OCI-LY7 (cell line): Measurements from ENCODE around the gene SH3RF3. TPM values are rescaled to one million over a fixed set of nuclear protein-coding genes. Genes with fewer than 3 reads are reported as not detected.

ENCODE experiments used
- BruUV-seq: library from RNA; stranded (reverse); fragments of 400-500 nt; replicated peaks from 2 replicates; lab custom pipeline; 2021; lab: Mats Ljungman, UMichigan
- CTCF ChIA-PET: fragments of 300-600 bp; sonication (Branson Sonifier 250); formaldehyde crosslinking; loops from one replicate; lab custom pipeline; 2022; ENCODE audit warnings: antibody characterized with exemption; ENCODE audit not compliant: unreplicated experiment; lab: Charles Lee
- POLR2A ChIA-PET: fragments of 300-600 bp; sonication (Branson Sonifier 250); formaldehyde crosslinking; loops from one replicate; lab custom pipeline; 2022; ENCODE audit warnings: antibody characterized with exemption; lab: Charles Lee
- DNase-seq: peaks from one replicate; pipeline ENCODE4 v3.0.0-alpha.2; 2015; ENCODE audit warnings: low spot score
- H2AFZ ChIP-seq: fragments of 200-600 bp; sonication (generic), shearing (Covaris generic); 2 replicates; pipeline ENCODE4 v1.6.1; 2014; ENCODE audit warnings: mild to moderate bottlenecking, antibody characterized with exemption, low read length, moderate library complexity
- H3K27ac ChIP-seq: fragments of 200-600 bp; sonication (generic); 2 replicates; pipeline ENCODE4 v1.5.1; 2014; ENCODE audit warnings: mixed run types, low read depth, mild to moderate bottlenecking, moderate library complexity, low read length, inconsistent platforms; ENCODE audit not compliant: poor library complexity, severe bottlenecking
- H3K36me3 ChIP-seq: fragments of 200-600 bp; sonication (generic); 2 replicates; pipeline ENCODE4 v1.6.1; 2014; ENCODE audit warnings: mild to moderate bottlenecking, antibody characterized with exemption, low read length, moderate library complexity, mixed read lengths; ENCODE audit not compliant: insufficient read depth
- H3K4me1 ChIP-seq: fragments of 200-600 bp; sonication (generic); 2 replicates; pipeline ENCODE4 v1.5.1; 2014; ENCODE audit warnings: mild to moderate bottlenecking, low read length; ENCODE audit not compliant: insufficient read depth, poor library complexity, severe bottlenecking
- H3K4me2 ChIP-seq: fragments of 200-600 bp; sonication (generic); 2 replicates; pipeline ENCODE4 v1.6.1; 2014; ENCODE audit warnings: mild to moderate bottlenecking, low read length
- H3K4me3 ChIP-seq: fragments of 200-600 bp; sonication (generic); 2 replicates; pipeline ENCODE4 v1.5.1; 2014; ENCODE audit warnings: mild to moderate bottlenecking, low read depth, low read length; ENCODE audit not compliant: poor library complexity, severe bottlenecking
- H3K79me2 ChIP-seq: fragments of 200-600 bp; sonication (generic); 2 replicates; pipeline ENCODE4 v1.6.1; 2016; ENCODE audit warnings: low read depth, mild to moderate bottlenecking, low read length, moderate library complexity, mixed read lengths; ENCODE audit not compliant: insufficient read depth
- H3K9me2 ChIP-seq: fragments of 200-600 bp; sonication (generic); 2 replicates; pipeline ENCODE4 v1.6.1; 2016; ENCODE audit warnings: mild to moderate bottlenecking, low read length, mixed read lengths; ENCODE audit not compliant: insufficient read depth
- H3K9me3 ChIP-seq: fragments of 200-600 bp; sonication (generic); 2 replicates; pipeline ENCODE4 v1.6.1; 2014; ENCODE audit warnings: mild to moderate bottlenecking, mixed run types, low read length, mixed read lengths
- H4K20me1 ChIP-seq: fragments of 200-600 bp; sonication (generic); 2 replicates; pipeline ENCODE4 v1.6.1; 2014; ENCODE audit warnings: mild to moderate bottlenecking, antibody characterized with exemption, low read length, moderate library complexity, mixed read lengths; ENCODE audit not compliant: insufficient read depth
- EZH2phosphoT487 ChIP-seq: fragments of 200-600 bp; sonication (generic); IDR thresholded peaks from 2 replicates; pipeline ENCODE4 v1.6.1; 2018; ENCODE audit warnings: low read depth, borderline replicate concordance, mild to moderate bottlenecking, mixed run types, antibody characterized with exemption, low read length, moderate library complexity, mixed read lengths
- intact Hi-C: fragments of 100-400 bp; cut with micrococcal nuclease; formaldehyde crosslinking; loops from one replicate; pipeline ENCODE4 v1.10.0; 2022; ENCODE audit not compliant: unreplicated experiment
- total RNA-seq, 2 experiments: library from RNA; depleted of rRNA in 1 of 2; stranded (reverse); fragments of >200 nt in 1 of 2; shearing (Covaris generic) in 1 of 2; gene quantifications; 2 replicates each; pipeline ENCODE4 v1.2.3, GENCODE V29; 2014 to 2022
- TF ChIP-seq, protein P1 (sequence below): fragments of 200-600 bp; sonication (generic); conservative IDR thresholded peaks from 2 replicates; pipeline ENCODE4 v1.5.1; 2014; ENCODE audit warnings: mild to moderate bottlenecking, antibody characterized with exemption, low read length, moderate library complexity, mixed read lengths

SH3RF3 gene
- total RNA-seq, 2 experiments from 2014 or later = not detected

DNA sequence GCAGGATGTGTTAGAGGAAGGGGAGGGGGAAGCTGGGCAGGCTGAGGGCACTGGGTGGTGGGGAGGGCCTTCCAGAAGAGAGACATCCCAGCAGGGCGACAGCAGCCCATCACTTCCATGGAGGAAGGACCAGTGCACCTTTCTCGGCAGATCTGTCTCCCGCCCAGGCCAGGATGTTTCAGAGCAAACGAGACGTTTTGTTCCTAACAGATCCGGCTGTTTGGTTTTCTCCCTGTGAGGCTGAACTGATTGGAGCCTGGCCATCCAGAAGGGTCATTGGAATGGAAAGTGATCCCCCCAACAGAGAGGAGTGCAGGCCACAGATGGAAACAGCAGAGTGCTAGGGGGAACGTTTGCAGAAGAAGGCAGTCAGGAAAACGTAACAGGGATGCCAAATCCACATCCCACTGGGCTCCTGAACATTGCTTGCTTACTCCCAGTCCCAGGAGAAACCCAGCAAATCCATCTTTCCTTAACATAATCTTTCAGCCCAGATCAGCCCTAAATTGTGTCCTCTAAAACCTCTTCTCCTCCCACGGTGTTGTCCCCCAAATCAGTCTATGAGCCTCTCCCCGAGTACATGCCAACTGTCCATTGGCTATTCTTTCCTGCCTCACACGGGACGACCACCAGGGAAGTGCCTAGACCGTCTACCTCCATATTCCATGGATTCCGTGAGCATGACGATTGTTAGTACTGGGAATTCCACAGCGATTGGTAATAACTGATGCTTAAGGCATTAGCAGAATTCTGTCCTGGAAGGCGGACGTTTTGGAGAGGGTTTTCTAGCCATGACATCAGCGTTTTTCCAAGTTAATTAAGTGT, 357.9 kb downstream of the SH3RF3 start:
- Histone ChIP-seq H3K79me2 (no peaks in the 10 kb centered on the region), H2AFZ (no peak overlapping the region), H3K4me3 (no peak overlapping the region), H3K4me1 (no peaks in the 10 kb centered on the region), H3K9me3 (no peaks in the 10 kb centered on the region), H3K36me3 (no peaks in the 10 kb centered on the region), H3K4me2 (no peak overlapping the region), H4K20me1 (no peaks in the 10 kb centered on the region), H3K27ac (no peak overlapping the region), H3K9me2 (no peaks in the 10 kb centered on the region)
- intact Hi-C loops = no loop called here
- CTCF ChIA-PET = no interaction called here
- POLR2A ChIA-PET = no interaction called here
- BruUV-seq = no TSS peak
- TF ChIP-seq, protein P1, sequence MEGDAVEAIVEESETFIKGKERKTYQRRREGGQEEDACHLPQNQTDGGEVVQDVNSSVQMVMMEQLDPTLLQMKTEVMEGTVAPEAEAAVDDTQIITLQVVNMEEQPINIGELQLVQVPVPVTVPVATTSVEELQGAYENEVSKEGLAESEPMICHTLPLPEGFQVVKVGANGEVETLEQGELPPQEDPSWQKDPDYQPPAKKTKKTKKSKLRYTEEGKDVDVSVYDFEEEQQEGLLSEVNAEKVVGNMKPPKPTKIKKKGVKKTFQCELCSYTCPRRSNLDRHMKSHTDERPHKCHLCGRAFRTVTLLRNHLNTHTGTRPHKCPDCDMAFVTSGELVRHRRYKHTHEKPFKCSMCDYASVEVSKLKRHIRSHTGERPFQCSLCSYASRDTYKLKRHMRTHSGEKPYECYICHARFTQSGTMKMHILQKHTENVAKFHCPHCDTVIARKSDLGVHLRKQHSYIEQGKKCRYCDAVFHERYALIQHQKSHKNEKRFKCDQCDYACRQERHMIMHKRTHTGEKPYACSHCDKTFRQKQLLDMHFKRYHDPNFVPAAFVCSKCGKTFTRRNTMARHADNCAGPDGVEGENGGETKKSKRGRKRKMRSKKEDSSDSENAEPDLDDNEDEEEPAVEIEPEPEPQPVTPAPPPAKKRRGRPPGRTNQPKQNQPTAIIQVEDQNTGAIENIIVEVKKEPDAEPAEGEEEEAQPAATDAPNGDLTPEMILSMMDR = no peak
- no peak for TF ChIP-seq EZH2phosphoT487
- no peak for DNase-seq

DNA sequence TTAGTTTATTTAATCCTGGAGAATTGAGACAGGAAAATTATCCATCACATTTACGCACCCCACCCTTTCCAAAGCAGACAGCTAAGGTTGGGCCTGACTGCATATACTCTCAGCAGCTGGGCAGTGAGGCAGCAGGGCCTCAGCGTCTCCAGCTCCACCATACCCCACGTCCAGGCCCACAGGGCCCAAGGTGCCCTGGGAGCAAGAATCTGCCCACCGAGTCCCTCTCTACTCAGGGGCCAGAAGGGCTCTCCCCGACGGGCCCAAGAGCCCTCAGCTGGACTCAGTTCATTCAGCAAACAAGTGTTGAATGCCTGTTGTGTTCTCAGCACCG, 358.5 kb downstream of the SH3RF3 start:
- Histone ChIP-seq H3K4me3 (no peak overlapping the region), H2AFZ (no peak overlapping the region), H3K27ac (no peak overlapping the region), H3K9me3 (no peaks in the 10 kb centered on the region), H3K9me2 (no peaks in the 10 kb centered on the region), H3K4me2 (no peak overlapping the region), H3K79me2 (no peaks in the 10 kb centered on the region), H3K36me3 (no peaks in the 10 kb centered on the region), H3K4me1 (no peaks in the 10 kb centered on the region), H4K20me1 (no peaks in the 10 kb centered on the region)
- ChIA-PET POLR2A (no interaction called here), CTCF (no interaction called here)
- no TSS peak for BruUV-seq
- intact Hi-C loops = no loop called here
- TF ChIP-seq, protein P1 = no peak
- no peak for TF ChIP-seq EZH2phosphoT487
- DNase-seq = no peak

DNA sequence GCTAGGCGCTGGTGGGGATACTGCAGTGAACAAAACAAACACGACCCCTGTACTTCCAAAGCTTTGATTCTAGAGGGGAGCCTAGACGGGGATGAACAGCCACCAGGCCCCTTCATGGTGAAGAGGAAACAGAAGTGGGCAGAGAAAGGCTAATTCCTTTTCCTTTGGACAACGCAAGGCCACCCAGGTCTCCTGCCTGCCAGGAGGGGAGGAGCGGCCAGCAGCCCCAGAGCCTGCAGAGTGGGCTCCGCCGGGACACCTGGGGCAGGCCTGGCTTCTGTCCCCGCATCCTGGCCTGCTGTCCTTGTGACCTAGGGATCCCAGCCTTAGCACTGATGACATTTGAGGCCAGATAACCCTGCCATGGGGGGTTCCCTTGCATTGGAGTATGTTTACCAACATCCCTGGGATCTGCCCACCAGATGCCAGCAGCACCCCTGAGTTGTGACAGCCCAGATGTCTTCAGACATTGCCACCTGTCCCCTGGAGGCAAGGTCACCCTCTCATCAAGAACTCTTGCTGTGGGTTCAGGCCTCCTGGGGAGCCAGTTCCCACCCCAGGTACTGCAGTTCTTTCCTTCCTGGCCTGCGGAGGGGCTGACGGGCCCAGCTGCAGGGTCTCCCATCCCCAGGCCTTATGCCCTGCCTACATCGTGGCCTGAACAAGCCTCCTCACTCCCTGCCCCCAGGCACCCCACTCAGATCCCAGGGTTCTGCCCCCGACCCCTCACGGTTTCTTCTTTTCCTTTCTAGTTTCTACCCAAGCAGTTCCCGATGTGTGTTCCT, 359.1 kb downstream of the SH3RF3 start:
- no peak overlapping the region for H2AFZ ChIP-seq
- no peak overlapping the region for H3K27ac ChIP-seq
- intact Hi-C loops = no loop called here
- H3K9me2 ChIP-seq = no peaks in the 10 kb centered on the region
- no peaks in the 10 kb centered on the region for H3K79me2 ChIP-seq
- H3K36me3 ChIP-seq = no peaks in the 10 kb centered on the region
- H3K4me2 ChIP-seq = no peak overlapping the region
- BruUV-seq = no TSS peak
- no peak overlapping the region for H3K4me3 ChIP-seq
- ChIA-PET POLR2A (no interaction called here), CTCF (no interaction called here)
- no peaks in the 10 kb centered on the region for H3K9me3 ChIP-seq
- no peak for DNase-seq
- H4K20me1 ChIP-seq = no peaks in the 10 kb centered on the region
- no peaks in the 10 kb centered on the region for H3K4me1 ChIP-seq
- TF ChIP-seq, protein P1 = no peak
- no peak for TF ChIP-seq EZH2phosphoT487
